K562 (cell line): ENCODE results near the gene KIF27. TPM values are rescaled to one million over a fixed set of nuclear protein-coding genes. Genes with fewer than 3 reads are reported as not detected.

Source experiments
- ATAC-seq: fragments of 200-7000 bp; cut with Tn5 transposase; 3 replicates; pipeline ENCODE4 v1.9.1; 2020; ENCODE audit warnings: moderate library complexity
- BruUV-seq: library from RNA; stranded (reverse); fragments of 400-500 nt; replicated peaks from 2 replicates; lab custom pipeline; 2021; lab: Mats Ljungman, UMichigan
- CTCF ChIA-PET: fragments of 300-600 bp; formaldehyde crosslinking; extraction: SDS; loops from one replicate; lab custom pipeline; 2021; ENCODE audit warnings: low intra/inter-chr PET ratio; lab: Yijun Ruan, JAX
- POLR2A ChIA-PET: fragments of 300-600, 350-650 bp; sonication (Branson Sonifier 250); formaldehyde crosslinking; extraction: SDS; loops from one replicate; lab custom pipeline; 2021; ENCODE audit warnings: antibody characterized with exemption, inconsistent platforms; lab: Yijun Ruan, JAX
- DNase-seq, 4 experiments: peaks; one replicate each; pipeline versions ENCODE4 v3.0.0 to v3.0.0-alpha.2; 2011 to 2018; ENCODE audit warnings: low spot score in 3 of 4, mixed read lengths in 3 of 4; ENCODE audit errors: extremely low read depth in 1 of 4
- FAIRE-seq: peaks from 2 replicates; lab custom pipeline; 2011; peaks lifted over from hg19 to GRCh38; lab: Jason Lieb, UNC
- H2AFZ ChIP-seq: 2 replicates; pipeline ENCODE4 v1.6.0; 2011; ENCODE audit warnings: low read depth, low read length, control low read depth, inconsistent platforms
- H3K27ac ChIP-seq: fragments of 200-600 bp; 3 replicates; pipeline ENCODE4 v1.8.0; 2011; ENCODE audit warnings: low read depth, mild to moderate bottlenecking, control low read depth, inconsistent platforms, low read length, moderate library complexity, mixed read lengths; ENCODE audit errors: extremely low read depth
- H3K27me3 ChIP-seq, 2 experiments: fragments of 300-600 bp in 1 of 2; 2 replicates in 1 of 2; 3 replicates in 1 of 2; pipeline versions ENCODE4 v1.6.0 to v1.8.0; 2011; ENCODE audit warnings: inconsistent platforms in 2 of 2, low read length in 2 of 2, mild to moderate bottlenecking in 1 of 2, mixed read lengths in 1 of 2, moderate library complexity in 1 of 2; ENCODE audit not compliant: control insufficient read depth in 2 of 2, insufficient read depth in 2 of 2
- H3K36me3 ChIP-seq: fragments of 300-600 bp; 3 replicates; pipeline ENCODE4 v1.8.0; 2011; ENCODE audit warnings: mild to moderate bottlenecking, low read length, inconsistent platforms; ENCODE audit not compliant: control insufficient read depth, insufficient read depth
- H3K4me1 ChIP-seq, 2 experiments: fragments of 200-600 bp in 1 of 2; replicated peaks in 1 of 2; 2 replicates in 1 of 2; 3 replicates in 1 of 2; pipeline versions ENCODE4 v1.5.1 to v1.8.0; 2011; ENCODE audit warnings: inconsistent platforms in 2 of 2, low read length in 2 of 2, mild to moderate bottlenecking in 1 of 2, mixed read lengths in 1 of 2, moderate library complexity in 1 of 2; ENCODE audit not compliant: control insufficient read depth in 2 of 2, insufficient read depth in 2 of 2
- H3K4me2 ChIP-seq: 2 replicates; pipeline ENCODE4 v1.6.1; 2011; ENCODE audit warnings: low read length, control low read depth, inconsistent platforms, mixed read lengths; ENCODE audit not compliant: insufficient read depth
- H3K4me3 ChIP-seq: fragments of 200-600 bp; sonication (generic), shearing (Covaris generic); 2 replicates; pipeline ENCODE4 v1.5.1; 2016; ENCODE audit warnings: control low read depth, inconsistent platforms
- H3K79me2 ChIP-seq: fragments of 200-600 bp; 3 replicates; pipeline ENCODE4 v1.8.0; 2011; ENCODE audit warnings: low read length, inconsistent platforms; ENCODE audit not compliant: control insufficient read depth, insufficient read depth
- H3K9ac ChIP-seq, 2 experiments: 2 replicates each; pipeline versions ENCODE4 v1.6.0 to v1.6.1; 2011; ENCODE audit warnings: low read depth in 2 of 2, low read length in 2 of 2, control low read depth in 1 of 2, inconsistent platforms in 1 of 2, mild to moderate bottlenecking in 1 of 2, mixed read lengths in 1 of 2; ENCODE audit not compliant: insufficient read depth in 1 of 2
- H3K9me1 ChIP-seq: one replicate; pipeline ENCODE4 v1.6.0; 2011; ENCODE audit warnings: inconsistent platforms, mild to moderate bottlenecking, low read length, moderate library complexity; ENCODE audit not compliant: control insufficient read depth, insufficient read depth
- H3K9me3 ChIP-seq: replicated peaks from 2 replicates; pipeline ENCODE4 v1.5.1; 2011; ENCODE audit warnings: low read depth, low read length, inconsistent platforms; ENCODE audit not compliant: control insufficient read depth, insufficient read depth
- H4K20me1 ChIP-seq: replicated peaks from 2 replicates; pipeline ENCODE4 v1.6.1; 2011; ENCODE audit warnings: low read length, inconsistent platforms, mixed read lengths; ENCODE audit not compliant: control insufficient read depth, insufficient read depth
- MTA2 ChIP-seq: fragments of 450-650 bp; IDR thresholded peaks from 2 replicates; pipeline ENCODE4 v1.6.1; 2016; ENCODE audit warnings: low read depth
- PCBP2 ChIP-seq: fragments of 200-400 bp; formaldehyde crosslinking; IDR thresholded peaks from 2 replicates; pipeline ENCODE4 v1.6.1; 2018; ENCODE audit warnings: low read length, low read depth, mild to moderate bottlenecking, moderate library complexity; ENCODE audit not compliant: poor library complexity, severe bottlenecking
- WGBS: fragments of 100-300 bp; shearing (Covaris generic); methylation state at CpG from one replicate; pipeline ENCODE4 v1.1.6; 2016; ENCODE audit warnings: low coverage, mixed read lengths; ENCODE audit not compliant: insufficient coverage; ENCODE audit errors: missing lambda C conversion rate; 5-methylcytosine and 5-hydroxymethylcytosine counted together
- in situ Hi-C: fragments of 300-500 bp; cut with MboI; formaldehyde crosslinking; loops from 4 replicates; pipeline ENCODE4 v1.15.0; 2018; ENCODE audit warnings: inconsistent platforms, mixed read lengths
- intact Hi-C: fragments of 100-400 bp; cut with micrococcal nuclease; formaldehyde crosslinking; loops from 2 replicates; pipeline ENCODE4 v1.14.2; 2022
- polyA plus RNA-seq, 8 experiments: library from polyadenylated mRNA; depleted of rRNA in 4 of 8; stranded (reverse) in 5 of 8; unstranded in 3 of 8; fragments of >200 nt; fragmentation: Nextera tagmentation in 2 of 8; fragmentation: Illumina TruSeq in 1 of 8; extraction: Ambion mirVana in 2 of 8; extraction: Trizol in 1 of 8; gene quantifications; 2 replicates each; pipeline versions ENCODE4 v1.2.1 to v1.2.3, GENCODE V29; 2011 to 2014; ENCODE audit warnings: inconsistent platforms in 1 of 8, missing spikeins in 1 of 8
- total RNA-seq, 7 experiments: library from RNA; depleted of rRNA in 6 of 7; stranded (reverse); fragments of >200 nt in 6 of 7; fragmentation: Illumina TruSeq in 2 of 7; extraction: Trizol in 2 of 7; gene quantifications; 2 replicates each; pipeline versions ENCODE4 v1.2.1 to v1.2.3, GENCODE V29; 2011 to 2021; ENCODE audit warnings: low replicate concordance in 1 of 7

The KIF27 gene
- total and polyA plus RNA-seq, 9 of the 15 experiments (the other 6 are each of a cell fraction or from before 2014, with no cell fraction given) = 0.32 to 2.4 (median 0.98) TPM

- Histone ChIP-seq H3K4me1 (peaks cover 7 to 10% of the 10 kb centered on the region in 2 experiments; a peak in 4 of 5 replicates), H3K4me3 (no peak overlapping the region), H3K27ac (no peak overlapping the region), H3K9me1 (no peaks in the 10 kb centered on the region), H3K9ac (no peak overlapping the region), H3K79me2 (peaks cover 13% of the 10 kb centered on the region), H3K27me3 (no peaks in the 10 kb centered on the region), H3K36me3 (no peaks in the 10 kb centered on the region), H4K20me1 (no peaks in the 10 kb centered on the region), H2AFZ (no peak overlapping the region), H3K4me2 (no peak overlapping the region), H3K9me3 (no peaks in the 10 kb centered on the region)
- FAIRE-seq (no peak), DNase-seq (no peak), ATAC-seq (no peak)
- in situ Hi-C loops = no loop called here
- no peak for TF ChIP-seq MTA2
- 62% methylated on average over 5 of the region's 5 CpGs for WGBS
- BruUV-seq = no TSS peak
- intact Hi-C loops = no loop called here
- POLR2A ChIA-PET = interaction anchor here (0.6 to 1.6 kb wide), 6 partner anchors 8 to 37 kb away, joined by 3 to 6 read pairs (median 3); partner anchors contain the start of genes HNRNPK and RMI1
- CTCF ChIA-PET = interaction anchor here (0.7 kb wide), 1 partner anchor 21 kb away, joined by 4 read pairs; no protein-coding TSS in a partner anchor
Measured at GRCh38 chr9:83960991-83961390, 39.8 kb upstream of the KIF27 start.

DNA sequence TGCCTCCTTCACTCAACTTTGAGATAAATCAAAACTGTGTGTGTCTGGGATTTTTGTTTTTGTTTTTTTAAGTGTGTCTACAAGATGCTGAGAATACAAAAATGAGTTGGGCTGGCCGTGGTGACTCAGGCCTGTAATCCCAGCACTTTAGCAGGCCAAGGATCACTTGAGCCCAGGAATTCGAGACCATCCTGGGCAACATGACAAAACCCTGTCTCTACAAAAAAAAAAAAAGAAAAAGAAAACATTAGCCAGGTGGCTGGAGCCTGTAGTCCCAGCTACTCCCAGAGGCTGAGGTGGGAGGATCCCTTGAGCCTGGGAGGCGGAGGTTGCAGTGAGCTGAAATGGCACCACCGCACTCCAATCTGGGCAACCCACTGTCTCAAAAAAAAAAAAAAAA is 37.8 kb upstream of the KIF27 start:
- H3K4me1 ChIP-seq = peaks cover 7 to 14% of the 10 kb centered on the region in 2 experiments; a peak in 4 of 5 replicates
- H3K4me2 ChIP-seq = no peak overlapping the region
- no peak for FAIRE-seq
- no peak overlapping the region for H2AFZ ChIP-seq
- no peaks in the 10 kb centered on the region for H4K20me1 ChIP-seq
- no peak overlapping the region for H3K9ac ChIP-seq
- WGBS = 60% methylated on average over 1 of the region's 4 CpGs
- BruUV-seq = no TSS peak
- intact Hi-C loops = no loop called here
- TF ChIP-seq PCBP2 = no peak
- TF ChIP-seq, all 486 proteins: peak for 0
- ATAC-seq = no peak
- Histone ChIP-seq H3K36me3 (no peaks in the 10 kb centered on the region; the same call in 2 of the 3 replicates), H3K27me3 (no peaks in the 10 kb centered on the region), H3K9me3 (no peaks in the 10 kb centered on the region), H3K79me2 (peaks cover 23% of the 10 kb centered on the region), H3K9me1 (no peaks in the 10 kb centered on the region), H3K27ac (no peak overlapping the region), H3K4me3 (no peak overlapping the region)
- ChIA-PET POLR2A (interaction anchor here (0.7 kb wide), 1 partner anchor 9 kb away, joined by 3 read pairs; no protein-coding TSS in a partner anchor), CTCF (no interaction called here)
- in situ Hi-C loops = no loop called here
- no peak for DNase-seq
